ENCODE data around the gene SNN. TPM values are rescaled to one million over a fixed set of nuclear protein-coding genes. Genes with fewer than 3 reads are reported as not detected.

Gene SNN
- polyA plus RNA-seq, 1 donor from 2014 or later: 176 TPM

DNA sequence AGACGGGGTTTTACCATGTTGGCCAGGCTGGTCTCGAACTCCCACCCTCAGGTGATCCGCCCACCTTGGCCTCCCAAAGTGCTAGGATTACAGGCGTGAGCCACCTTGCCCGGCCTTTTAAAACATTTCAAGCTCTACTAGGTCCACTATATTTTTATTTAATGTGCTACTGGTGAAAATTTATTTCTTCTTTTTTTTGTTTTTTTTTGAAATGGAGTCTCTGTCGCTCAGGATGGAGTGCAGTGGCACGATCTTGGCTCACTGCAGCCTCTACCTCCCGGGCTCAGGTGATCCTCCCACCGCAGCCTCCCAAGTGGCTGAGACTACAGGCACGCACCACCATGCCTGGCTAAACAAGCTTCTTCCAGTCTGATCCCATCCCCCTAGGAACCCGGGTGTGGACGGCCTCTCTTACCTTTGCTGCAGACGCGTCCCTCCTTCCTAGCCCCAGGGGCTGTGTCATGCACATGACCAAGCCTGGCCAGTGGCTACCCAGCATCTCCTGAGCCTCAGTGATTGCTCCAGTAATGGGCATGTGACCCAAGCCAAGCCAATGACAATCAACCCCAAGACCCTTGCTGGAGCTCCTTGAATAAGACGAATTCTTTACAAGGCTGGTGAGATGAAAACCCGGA lies 41.5 kb upstream of the SNN start:
- no peaks in the 10 kb centered on the region for H3K36me3 ChIP-seq (ENCODE audit: insufficient read depth, low read length)
- no peak overlapping the region for H3K4me2 ChIP-seq (ENCODE audit: low read length)
- no peaks in the 10 kb centered on the region for H4K20me1 ChIP-seq (ENCODE audit: insufficient read depth)
- no peak overlapping the region for H3K4me3 ChIP-seq (ENCODE audit: low read length)
- H2AFZ ChIP-seq (ENCODE audit: low read depth, low read length): no peak overlapping the region
- H3K9me2 ChIP-seq (ENCODE audit: insufficient read depth, low read length): no peaks in the 10 kb centered on the region
- no peaks in the 10 kb centered on the region for H3K79me2 ChIP-seq (replicated peaks; ENCODE audit: insufficient read depth, low read length)
- no peak overlapping the region for H3K9ac ChIP-seq (ENCODE audit: low read length)
- no peak overlapping the region for H3K27ac ChIP-seq (ENCODE audit: low read length)
- H3F3A ChIP-seq (ENCODE audit: insufficient read depth, low read length, poor library complexity, severe bottlenecking): no peaks in the 10 kb centered on the region
- no peaks in the 10 kb centered on the region for H3K9me3 ChIP-seq (ENCODE audit: low read length)
- no peaks in the 10 kb centered on the region for H3K27me3 ChIP-seq (ENCODE audit: insufficient read depth, low read depth, low read length)
- TF ChIP-seq EZH2 (IDR thresholded peaks at IDR 0.05; ENCODE audit: borderline replicate concordance, insufficient read depth, low read length, poor library complexity, severe bottlenecking) (no peak), POLR2AphosphoS5 (IDR thresholded peaks at IDR 0.05) (no peak), SMC3 (conservative IDR thresholded peaks at IDR 0.05; ENCODE audit: poor library complexity) (no peak), EP300 (conservative IDR thresholded peaks at IDR 0.05; ENCODE audit: poor library complexity, severe bottlenecking) (no peak), MXI1 (conservative IDR thresholded peaks at IDR 0.05; ENCODE audit: poor library complexity, severe bottlenecking) (no peak), CTCF (IDR thresholded peaks at IDR 0.05; ENCODE audit: poor library complexity, severe bottlenecking) (no peak), RAD21 (conservative IDR thresholded peaks at IDR 0.05) (no peak), TAF1 (IDR thresholded peaks at IDR 0.05; ENCODE audit: low read depth) (no peak)
- TF ChIP-seq, protein P1, sequence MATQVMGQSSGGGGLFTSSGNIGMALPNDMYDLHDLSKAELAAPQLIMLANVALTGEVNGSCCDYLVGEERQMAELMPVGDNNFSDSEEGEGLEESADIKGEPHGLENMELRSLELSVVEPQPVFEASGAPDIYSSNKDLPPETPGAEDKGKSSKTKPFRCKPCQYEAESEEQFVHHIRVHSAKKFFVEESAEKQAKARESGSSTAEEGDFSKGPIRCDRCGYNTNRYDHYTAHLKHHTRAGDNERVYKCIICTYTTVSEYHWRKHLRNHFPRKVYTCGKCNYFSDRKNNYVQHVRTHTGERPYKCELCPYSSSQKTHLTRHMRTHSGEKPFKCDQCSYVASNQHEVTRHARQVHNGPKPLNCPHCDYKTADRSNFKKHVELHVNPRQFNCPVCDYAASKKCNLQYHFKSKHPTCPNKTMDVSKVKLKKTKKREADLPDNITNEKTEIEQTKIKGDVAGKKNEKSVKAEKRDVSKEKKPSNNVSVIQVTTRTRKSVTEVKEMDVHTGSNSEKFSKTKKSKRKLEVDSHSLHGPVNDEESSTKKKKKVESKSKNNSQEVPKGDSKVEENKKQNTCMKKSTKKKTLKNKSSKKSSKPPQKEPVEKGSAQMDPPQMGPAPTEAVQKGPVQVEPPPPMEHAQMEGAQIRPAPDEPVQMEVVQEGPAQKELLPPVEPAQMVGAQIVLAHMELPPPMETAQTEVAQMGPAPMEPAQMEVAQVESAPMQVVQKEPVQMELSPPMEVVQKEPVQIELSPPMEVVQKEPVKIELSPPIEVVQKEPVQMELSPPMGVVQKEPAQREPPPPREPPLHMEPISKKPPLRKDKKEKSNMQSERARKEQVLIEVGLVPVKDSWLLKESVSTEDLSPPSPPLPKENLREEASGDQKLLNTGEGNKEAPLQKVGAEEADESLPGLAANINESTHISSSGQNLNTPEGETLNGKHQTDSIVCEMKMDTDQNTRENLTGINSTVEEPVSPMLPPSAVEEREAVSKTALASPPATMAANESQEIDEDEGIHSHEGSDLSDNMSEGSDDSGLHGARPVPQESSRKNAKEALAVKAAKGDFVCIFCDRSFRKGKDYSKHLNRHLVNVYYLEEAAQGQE (IDR thresholded peaks at IDR 0.05; ENCODE audit: borderline replicate concordance): no peak

GRCh38 chr16:11627292-11627663 lies 41.0 kb upstream of the SNN start:
- Histone ChIP-seq H3K9ac (ENCODE audit: low read length) (no peak overlapping the region), H3K36me3 (ENCODE audit: insufficient read depth, low read length) (no peaks in the 10 kb centered on the region), H3K9me3 (ENCODE audit: low read length) (no peaks in the 10 kb centered on the region), H3K4me3 (ENCODE audit: low read length) (no peak overlapping the region), H3K27ac (ENCODE audit: low read length) (no peak overlapping the region), H3K9me2 (ENCODE audit: insufficient read depth, low read length) (no peaks in the 10 kb centered on the region), H3F3A (ENCODE audit: insufficient read depth, low read length, poor library complexity, severe bottlenecking) (no peaks in the 10 kb centered on the region), H2AFZ (ENCODE audit: low read depth, low read length) (no peak overlapping the region), H4K20me1 (ENCODE audit: insufficient read depth) (no peaks in the 10 kb centered on the region), H3K79me2 (replicated peaks; ENCODE audit: insufficient read depth, low read length) (no peaks in the 10 kb centered on the region), H3K27me3 (ENCODE audit: insufficient read depth, low read depth, low read length) (no peaks in the 10 kb centered on the region), H3K4me2 (ENCODE audit: low read length) (no peak overlapping the region)
- TF ChIP-seq CTCF (IDR thresholded peaks at IDR 0.05; ENCODE audit: poor library complexity, severe bottlenecking) (no peak), EZH2 (IDR thresholded peaks at IDR 0.05; ENCODE audit: borderline replicate concordance, insufficient read depth, low read length, poor library complexity, severe bottlenecking) (no peak), TAF1 (IDR thresholded peaks at IDR 0.05; ENCODE audit: low read depth) (no peak), RAD21 (conservative IDR thresholded peaks at IDR 0.05) (no peak), SMC3 (conservative IDR thresholded peaks at IDR 0.05; ENCODE audit: poor library complexity) (no peak), MXI1 (conservative IDR thresholded peaks at IDR 0.05; ENCODE audit: poor library complexity, severe bottlenecking) (no peak), POLR2AphosphoS5 (IDR thresholded peaks at IDR 0.05) (no peak), EP300 (conservative IDR thresholded peaks at IDR 0.05; ENCODE audit: poor library complexity, severe bottlenecking) (no peak)
- TF ChIP-seq, protein P1 (IDR thresholded peaks at IDR 0.05; ENCODE audit: borderline replicate concordance): no peak

Data from neural cell (in vitro differentiated cells).